DLD1 (cell line): ENCODE measurements around the gene MICA.
"Not testable (repeated sequence)": the region's sequence is repeated elsewhere in the genome, so short reads cannot be mapped to it uniquely, and the experiment has no call there.

Source experiments
- in situ Hi-C: cut with HindIII; loops from 2 replicates; pipeline ENCODE4 v1.10.0; 2017; ENCODE audit warnings: low sequenced_read_pairs

The MICA gene

DNA sequence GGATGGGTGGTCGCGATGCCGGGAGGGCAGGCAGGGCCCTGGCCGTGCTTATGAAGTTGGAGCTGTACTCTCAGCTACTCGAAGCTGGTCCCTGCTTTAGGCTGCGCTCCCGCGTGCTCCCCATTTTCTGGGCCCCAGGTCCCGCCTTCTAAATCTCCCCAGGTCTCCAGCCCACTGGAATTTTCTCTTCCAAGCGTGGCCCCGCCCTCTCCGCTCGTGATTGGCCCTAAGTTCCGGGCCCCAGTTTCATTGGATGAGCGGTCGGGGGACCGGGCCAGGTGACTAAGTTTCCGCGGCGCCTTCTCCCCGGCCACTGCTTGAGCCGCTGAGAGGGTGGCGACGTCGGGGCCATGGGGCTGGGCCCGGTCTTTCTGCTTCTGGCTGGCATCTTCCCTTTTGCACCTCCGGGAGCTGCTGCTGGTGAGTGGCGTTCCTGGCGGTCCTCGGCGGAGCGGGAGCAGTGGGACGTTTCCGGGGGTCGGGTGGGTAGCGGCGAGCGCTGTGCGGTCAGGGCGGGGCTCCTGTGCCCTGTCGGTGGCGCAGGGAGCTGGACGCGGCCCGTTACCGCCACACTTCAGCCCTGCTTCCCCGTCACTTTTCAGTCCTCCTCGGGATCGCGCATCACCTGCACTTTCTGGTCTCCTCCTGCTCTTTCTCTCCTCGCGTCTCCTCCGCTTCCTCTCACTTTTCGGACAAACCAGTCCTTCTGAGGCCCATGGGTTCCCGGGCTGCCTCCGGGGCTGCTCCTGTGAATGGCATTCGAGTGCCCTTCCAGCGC is at the start of gene MICA:
MICA (plus strand) TSS at position 313 of the 778 bp plus-strand sequence; CDS start at position 351, 38 bp downstream.
- in situ Hi-C loops = no loop called here

DNA sequence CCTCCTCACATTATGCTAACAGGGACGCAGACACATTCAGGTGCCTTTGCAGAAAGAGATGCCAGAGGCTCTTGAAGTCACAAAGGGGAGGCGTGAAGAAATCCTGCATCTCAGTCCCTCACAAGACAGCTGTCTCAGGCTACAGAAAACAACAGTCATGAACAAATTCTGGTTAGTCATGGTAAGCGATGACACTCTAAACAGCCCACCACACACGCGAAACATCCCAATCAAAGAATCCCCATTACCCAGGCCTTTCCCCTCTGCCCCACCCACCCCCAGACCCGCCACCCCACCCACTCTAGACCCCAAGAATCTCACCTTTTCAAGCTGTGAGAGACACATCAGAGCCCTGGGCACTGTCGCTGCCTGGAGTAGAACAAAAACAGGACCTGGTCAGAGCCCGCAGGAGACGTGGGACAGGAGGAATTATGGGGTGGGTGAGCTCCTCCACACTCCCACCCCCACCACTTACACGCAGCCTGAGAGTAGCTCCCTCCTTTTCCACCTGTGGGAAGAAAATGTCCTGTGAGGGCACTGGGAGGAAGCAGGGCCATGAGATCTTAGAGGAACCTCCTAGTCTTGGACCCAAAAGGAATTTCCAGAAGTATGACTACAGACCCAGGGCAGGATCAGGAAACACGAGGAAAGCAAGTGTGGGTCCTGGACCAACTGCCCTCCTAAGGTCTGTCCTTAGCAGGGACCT is 49.1 kb upstream of the MICA start:
- in situ Hi-C loops = no loop called here

DNA sequence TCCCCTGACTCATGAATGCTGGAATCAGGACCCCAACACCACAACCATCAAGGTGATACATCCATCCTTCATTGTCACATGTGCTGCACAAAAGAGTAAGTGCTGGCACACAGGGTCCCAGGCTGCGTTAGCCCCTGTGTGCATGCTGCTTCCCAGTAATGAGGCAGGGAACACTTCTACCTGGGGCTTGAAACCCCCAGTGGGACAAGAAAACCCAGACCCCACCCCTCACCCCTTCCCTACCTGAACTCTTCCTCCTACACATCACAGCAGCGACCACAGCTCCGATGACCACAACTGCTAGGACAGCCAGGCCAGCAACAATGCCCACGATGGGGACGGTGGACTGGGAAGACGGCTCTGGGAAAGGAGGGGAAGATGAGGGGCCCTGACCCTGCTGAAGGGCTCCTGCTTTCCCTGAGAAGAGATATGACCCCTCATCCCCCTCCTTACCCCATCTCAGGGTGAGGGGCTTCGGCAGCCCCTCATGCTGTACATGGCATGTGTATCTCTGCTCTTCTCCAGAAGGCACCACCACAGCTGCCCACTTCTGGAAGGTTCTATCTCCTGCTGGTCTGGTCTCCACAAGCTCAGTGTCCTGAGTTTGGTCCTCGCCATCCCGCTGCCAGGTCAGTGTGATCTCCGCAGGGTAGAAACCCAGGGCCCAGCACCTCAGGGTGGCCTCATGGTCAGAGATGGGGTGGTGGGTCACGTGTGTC is 48.4 kb upstream of the MICA start:
- in situ Hi-C loops = no loop called here

DNA sequence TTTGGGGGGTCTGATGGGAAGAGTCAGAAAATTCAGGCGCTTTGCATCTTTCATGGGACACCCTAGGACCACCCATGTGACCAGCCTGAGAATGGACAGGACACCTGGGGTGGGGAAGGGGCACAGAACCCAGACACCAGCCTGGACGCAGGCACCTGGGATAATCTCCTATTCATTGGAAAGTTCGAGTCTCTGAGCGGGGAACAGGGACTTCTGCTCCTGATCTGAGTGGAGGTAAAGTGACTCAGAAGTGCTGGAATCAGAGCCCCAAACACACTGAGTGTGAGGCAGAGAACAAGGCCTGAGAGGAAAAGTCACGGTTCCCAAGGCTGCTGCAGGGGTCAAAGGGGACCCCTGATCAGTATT is 47.8 kb upstream of the MICA start:
- in situ Hi-C loops = no loop called here

DNA sequence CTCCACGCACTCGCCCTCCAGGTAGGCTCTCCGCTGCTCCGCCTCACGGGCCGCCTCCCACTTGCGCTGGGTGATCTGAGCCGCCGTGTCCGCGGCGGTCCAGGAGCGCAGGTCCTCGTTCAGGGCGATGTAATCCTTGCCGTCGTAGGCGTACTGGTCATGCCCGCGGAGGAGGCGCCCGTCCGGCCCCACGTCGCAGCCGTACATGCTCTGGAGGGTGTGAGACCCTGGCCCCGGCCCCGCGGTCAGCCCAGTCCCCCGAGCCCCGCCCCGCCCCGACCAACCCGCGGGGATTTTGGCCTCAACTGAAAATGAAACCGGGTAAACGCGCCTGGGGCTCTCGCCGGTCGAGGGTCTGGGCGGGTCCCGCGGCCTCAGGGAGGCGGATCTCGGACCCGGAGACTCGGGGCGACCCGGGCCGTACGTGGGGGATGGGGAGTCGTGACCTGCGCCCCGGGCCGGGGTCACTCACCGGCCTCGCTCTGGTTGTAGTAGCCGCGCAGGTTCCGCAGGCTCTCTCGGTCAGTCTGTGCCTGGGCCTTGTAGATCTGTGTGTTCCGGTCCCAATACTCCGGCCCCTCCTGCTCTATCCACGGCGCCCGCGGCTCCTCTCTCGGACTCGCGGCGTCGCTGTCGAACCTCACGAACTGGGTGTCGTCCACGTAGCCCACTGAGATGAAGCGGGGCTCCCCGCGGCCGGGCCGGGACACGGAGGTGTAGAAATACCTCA is 47.0 kb upstream of the MICA start:
- in situ Hi-C loops = no loop called here

DNA sequence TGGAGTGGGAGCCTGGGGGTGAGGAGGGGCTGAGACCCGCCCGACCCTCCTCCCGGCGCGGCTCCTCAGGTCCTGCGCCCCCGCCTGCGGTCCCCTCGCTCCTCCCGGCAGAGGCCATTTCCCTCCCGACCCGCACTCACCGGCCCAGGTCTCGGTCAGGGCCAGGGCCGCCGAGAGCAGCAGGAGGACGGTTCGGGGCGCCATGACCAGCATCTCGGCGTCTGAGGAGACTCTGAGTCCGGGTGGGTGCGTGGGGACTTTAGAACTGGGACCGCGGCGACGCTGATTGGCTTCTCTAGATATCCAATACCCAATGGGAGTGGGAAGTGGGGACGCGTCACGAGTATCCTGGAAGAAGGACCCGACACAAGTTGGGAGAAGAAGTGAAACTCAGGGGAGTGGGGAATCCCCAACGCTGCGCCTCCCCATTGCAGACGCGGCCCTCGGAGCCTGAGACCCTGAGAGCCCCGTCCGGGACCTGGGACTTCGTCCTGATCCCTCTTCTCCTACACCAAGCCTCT is 46.4 kb upstream of the MICA start, which contains the start of gene HLA-B:
HLA-B (minus strand) TSS at position 234 of the 521 bp plus-strand sequence; CDS start at position 213, 21 bp downstream.
- in situ Hi-C loops = no loop called here

DNA sequence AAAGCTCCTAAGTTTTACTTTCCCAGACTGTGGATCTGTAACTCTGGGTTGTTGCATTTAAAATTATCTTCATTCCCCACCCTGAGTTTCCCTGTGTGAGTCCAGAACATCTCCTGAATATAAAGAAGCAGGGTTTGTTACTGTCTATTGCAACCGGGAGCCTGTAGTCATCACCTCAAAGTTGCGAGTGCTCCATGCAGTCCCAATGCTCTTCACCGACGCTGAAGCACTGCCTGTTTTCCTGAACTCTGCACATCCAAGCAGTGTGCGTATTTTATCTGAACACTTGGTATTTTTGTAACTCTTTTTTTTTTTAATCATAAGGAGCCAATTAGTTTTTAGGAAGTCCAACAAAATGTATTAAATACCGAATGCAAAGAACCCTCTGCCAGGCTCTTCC is 45.5 kb upstream of the MICA start:
- in situ Hi-C loops = no loop called here

DNA sequence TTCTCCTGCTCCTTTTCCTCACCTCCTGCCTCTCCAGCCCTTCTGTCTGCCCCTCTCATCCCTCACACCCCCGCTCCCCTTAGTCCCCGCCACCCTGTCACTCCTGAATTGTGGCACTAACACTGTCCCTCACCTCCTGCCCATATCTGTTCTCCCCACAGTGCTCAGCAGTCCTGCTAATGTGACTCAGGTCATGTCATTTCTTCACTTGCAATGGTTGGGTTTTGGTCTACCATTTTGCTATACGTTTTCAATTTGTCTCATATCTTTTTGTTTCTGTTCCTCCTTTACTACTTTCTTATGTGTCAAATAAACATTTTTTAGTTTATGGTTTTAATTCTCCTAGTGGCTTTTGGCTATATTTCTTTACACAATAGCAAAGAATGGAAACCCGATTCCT is 45.1 kb upstream of the MICA start:
- in situ Hi-C loops = no loop called here

DNA sequence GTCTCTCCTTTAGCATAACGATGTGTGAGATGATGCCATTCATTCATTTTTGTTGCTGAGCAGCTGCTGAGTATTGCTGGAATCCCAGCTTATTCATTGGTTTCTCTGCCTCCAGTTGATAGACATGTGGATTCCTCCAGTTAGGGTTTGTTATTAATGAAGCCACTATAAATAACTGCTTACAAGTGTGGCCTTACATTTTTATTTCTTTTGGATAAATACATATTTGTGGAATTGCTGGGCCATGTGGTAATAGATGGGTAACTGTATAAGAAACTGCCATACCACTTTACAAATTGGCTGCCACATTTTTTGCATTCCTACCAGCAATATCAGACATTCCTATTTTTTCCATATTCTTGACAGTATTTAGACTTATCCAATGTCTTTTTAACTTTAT is 43.8 kb upstream of the MICA start:
- in situ Hi-C loops = no loop called here

DNA sequence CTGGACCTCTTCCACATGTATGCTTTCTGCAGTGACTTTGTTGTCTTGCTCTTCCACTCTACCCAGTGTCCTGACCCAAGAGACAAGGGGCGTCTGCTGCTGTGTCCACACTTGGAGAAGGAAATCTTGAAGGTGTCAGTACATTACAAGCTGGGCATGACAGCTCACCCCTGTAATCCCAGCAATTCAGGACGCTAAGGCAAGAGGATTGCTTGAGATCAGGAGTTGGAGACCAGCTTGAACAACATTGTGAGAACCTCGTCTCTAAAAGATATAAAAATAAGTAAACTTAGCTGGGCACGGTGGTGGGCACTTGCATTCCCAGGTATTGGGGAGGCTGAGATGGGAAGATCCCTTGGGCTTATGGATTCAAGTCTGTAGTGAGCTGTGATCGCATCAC is 40.6 kb upstream of the MICA start:
- in situ Hi-C loops = no loop called here

DNA sequence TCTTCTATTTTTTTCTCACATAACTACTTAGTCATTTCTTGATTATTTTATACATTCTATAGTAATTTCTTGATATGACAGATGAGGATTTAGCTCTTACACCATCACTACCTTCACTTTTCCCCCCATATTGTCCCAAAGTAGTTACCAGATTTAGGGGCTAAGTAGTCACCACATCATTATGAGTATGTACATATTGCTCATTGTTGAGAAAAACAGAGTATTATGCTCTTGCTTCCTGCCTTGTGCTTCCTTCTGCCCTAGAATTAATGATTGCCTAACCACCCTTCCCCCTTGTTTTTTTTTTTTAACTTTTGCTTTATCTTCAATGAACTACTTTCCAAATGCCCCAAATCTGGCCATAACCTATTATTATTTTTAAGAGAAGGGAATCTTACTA is 39.6 kb upstream of the MICA start:
- in situ Hi-C loops = no loop called here

DNA sequence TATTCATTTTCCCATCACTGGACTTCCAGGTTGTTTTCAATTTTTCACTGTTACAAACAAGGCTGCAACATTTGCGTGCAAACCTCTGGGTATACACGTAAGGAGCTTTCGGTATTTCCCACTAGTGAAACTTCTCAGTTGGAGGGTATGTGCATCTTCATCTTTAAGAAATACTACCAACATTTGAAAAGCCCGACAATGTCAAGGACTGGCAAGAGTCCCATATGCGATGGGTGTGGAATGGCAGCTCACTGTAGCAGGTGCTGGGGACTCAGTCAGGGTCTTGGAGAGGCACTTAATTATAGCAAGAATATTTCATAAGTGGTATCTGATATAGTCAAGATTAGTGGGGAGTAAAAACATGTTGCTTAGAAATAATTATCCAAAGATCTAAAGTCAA is 37.5 kb upstream of the MICA start:
- in situ Hi-C loops = no loop called here

DNA sequence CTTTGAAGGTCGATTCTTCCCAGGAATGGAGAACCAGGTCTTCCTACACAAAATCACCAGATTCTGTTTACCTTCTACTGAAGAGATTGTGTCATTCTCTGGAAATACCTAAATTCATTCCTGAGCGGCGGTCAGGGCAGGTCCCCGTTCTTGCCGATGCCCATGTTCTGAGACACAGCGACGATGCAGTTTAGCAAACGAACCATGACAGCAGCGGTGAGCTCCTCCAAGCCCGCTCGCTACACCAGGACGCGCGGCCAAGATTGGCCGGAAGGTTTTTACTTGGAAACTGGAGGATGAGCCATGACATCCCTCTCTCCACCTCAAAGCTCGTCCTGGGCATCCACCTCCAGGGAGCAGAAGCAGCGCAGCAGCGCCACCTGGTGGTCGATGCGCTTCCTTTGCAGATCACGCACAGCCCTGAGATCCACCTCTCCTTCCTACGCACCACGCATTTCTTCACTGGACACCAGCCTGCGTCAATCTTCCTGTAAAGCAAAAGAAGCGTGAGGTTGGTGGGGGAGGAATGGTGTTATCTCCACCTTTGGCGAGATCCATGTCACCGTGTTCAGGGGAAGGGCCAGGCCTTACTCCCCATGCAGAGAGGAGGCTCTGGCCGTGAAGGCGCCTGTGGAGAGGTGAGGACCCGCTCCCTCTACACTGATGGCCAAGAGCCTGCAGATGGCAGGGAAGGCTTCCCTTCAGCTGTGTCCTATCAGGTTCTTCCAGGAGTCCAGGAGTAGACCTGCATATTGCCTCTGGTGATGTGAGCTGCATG is 36.5 kb upstream of the MICA start:
- in situ Hi-C loops = no loop called here

DNA sequence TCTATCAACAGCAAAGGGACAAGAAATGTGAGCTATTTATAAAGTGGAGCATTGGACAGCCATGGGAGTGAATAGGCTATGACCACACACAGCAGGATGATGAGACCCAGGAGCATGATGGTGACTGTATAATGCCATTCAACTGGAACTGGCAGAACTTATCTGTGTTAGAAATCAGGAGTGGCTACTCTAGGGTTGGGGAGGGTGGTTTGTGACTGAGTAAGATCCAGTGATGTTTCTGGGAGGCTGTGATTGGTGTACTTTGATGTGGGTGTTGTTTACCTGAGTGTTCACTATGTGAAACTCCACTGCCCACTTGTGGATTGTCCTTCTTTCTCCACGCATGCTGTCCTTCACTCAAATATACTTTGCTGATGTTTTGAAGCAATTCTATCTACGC is 34.9 kb upstream of the MICA start:
- in situ Hi-C loops = no loop called here

DNA sequence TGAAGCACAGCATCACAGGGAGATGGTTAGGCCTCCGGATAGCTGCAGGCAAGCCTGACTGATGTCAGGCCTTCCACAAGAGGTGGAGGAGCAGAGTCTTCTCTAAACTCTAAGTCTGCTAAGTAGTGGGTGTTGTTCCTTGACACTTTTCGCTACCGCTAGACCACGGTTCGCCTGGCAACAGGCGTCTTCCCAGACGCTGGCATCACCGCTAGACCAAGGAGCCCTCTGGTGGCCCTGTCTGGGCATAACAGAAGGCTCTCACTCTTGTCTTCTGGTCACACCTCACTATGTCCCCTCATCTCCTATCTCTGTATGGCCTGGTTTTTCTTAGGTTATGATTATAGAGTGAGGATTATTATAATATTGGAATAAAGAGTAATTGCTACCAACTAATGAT is 29.3 kb upstream of the MICA start:
- in situ Hi-C loops = not testable (repeated sequence)

DNA sequence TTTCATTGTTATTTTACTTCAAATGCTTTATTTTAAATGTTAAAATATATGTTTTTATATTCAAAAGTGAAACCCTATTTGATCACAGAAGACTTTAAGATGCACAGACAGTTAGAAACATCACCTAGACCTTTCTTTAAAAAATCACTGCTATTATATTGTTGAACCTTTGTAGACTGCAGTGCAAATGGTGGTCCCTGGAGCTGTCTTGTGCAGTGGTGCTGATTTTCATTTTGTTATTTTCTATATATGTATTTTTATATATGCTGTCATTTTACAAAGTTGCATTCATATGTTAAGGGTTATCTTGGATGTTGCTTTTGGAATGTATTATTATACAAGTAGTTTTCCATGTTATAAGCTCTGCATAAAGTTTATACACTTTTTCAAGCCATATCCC is 27.7 kb upstream of the MICA start:
- in situ Hi-C loops = no loop called here

DNA sequence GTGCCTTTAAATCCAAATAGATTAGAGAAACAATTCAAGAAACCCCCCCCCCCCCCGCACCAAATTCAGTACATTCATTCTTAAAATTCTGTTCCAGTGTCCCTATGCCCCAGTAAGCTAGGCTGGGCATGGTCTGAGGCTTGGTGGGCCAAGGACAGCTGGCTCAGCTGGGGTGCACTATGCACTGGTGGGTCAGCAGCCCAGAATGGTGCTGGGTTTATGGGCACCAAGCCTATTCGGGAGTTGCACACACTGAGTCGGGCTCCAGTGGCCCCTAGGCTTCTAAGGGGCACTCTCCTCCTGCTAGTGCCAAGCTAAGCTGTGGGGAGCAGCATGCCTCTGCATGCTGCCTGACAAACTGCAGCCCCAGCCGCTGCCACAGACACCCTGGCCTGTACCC is 26.4 kb upstream of the MICA start:
- in situ Hi-C loops = no loop called here

DNA sequence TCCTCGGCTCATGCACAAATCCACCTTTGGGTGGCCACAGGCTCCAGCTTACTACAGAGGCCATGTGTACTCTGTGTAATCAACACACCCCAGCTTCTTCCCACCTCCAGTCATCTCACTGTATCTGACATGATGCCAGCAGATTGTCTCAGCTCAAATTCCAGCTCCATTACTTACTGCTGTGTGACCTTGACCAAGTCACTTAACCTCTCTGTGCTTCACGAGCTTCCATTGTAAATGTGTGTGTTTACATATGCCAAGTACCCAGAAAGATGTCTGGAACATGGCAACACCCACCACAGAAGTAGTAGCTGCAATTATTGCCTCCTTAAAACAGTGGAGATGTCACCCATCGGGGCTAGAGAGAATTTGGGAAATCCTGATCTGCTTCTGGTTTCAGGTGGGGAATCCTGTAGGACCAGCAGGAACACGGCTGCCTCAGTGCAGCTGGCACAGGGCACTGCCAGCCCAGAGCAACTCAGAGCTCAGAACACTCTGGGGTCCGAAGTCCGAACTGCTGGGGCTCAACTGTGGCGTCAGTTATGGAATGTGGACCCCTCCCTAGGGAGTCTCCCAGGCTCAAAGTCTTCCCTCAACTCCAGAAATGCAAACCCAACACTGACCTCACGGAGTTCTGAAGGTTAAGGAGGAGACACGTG is 25.2 kb upstream of the MICA start:
- in situ Hi-C loops = no loop called here

DNA sequence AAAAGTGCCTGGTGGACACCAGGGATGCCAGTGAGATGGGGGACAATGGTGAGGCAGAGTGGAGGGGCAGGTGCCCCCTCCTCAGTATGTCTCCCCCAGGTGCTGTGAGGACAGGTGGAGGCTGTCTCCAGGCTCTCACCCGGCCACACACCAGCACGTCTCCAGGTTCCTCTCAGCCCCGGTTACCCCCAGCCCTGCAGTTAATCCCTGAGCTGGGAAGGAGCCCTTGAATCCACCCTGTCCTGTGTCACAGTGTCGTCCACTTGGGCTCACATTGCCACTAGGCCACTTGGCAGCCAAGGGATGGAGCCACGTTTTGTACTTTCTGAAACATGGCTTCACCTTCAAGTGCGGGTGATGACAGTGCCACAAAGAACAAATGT is 24.7 kb upstream of the MICA start:
- in situ Hi-C loops = no loop called here

DNA sequence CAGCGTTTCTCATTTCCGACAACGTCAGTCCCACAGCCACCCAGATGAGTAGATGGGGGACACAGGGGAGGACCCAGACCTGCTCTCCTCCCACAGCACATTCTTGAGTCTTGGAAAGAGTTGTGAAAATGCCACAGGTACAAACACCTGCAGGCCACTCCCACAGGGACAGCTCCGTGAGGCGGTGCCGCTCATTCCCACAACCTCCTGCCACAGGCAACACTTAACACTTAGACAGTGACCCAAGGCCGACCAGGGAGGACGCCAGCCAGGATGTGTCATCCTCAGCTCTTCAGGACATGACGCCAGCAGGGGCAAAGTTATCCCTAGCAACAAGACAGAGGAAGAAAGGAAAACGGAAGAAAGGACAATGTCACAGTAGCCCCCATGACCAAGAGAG is 23.5 kb upstream of the MICA start:
- in situ Hi-C loops = no loop called here
